Epithelial cell of prostate (primary cell): ENCODE measurements around the gene MRPS34.

ENCODE experiments used
- DNase-seq: peaks from one replicate; pipeline ENCODE4 v3.0.0-alpha.2; 2011; ENCODE audit warnings: low read depth, low spot score
- H3K27ac ChIP-seq: fragments of 450-650 bp; 2 replicates; pipeline ENCODE4 v1.5.1; 2017; ENCODE audit warnings: mild to moderate bottlenecking

The MRPS34 gene

DNA sequence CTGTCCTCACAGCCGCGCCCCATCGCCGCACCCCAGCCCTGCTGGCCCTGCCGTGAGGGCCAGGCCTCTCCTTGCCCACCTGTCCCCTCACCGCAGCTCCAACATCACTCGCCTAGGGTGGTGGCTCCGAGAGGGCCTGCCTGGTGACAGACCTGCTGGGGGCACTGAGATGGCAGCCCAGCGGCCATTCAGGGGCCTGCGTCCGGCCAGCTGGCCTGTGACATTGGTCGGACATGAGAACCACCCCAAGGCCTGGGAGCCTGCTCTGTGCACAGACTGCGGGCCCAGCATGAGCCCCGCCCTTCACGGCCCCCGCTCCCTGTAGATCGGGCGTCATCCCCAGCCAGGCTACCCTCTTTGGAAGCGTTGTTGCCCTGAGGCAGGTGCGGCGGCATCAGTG is 13.4 kb downstream of the MRPS34 start:
- no peak overlapping the region for H3K27ac ChIP-seq
- DNase-seq: no peak

DNA sequence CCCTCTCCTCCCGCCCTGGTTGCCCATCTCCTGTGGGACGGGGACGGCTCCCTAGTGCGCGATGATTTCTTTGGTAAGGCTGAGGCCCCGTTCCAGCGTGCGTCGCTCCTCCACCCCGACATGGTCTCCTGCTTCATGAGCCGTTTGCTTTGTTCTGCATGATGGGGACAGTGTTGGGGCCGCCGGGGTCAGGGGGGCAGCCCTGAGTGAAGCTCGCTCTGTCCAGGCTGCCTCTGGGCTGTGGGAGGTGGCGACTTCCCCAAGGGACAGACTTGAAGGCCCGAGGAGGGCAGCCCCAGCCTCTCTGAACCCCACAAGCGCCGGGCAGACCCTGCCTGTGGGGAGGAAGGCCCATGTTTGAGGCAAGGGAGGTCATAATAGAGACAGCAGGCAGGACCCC is 14.0 kb downstream of the MRPS34 start:
- DNase-seq: no peak

DNA sequence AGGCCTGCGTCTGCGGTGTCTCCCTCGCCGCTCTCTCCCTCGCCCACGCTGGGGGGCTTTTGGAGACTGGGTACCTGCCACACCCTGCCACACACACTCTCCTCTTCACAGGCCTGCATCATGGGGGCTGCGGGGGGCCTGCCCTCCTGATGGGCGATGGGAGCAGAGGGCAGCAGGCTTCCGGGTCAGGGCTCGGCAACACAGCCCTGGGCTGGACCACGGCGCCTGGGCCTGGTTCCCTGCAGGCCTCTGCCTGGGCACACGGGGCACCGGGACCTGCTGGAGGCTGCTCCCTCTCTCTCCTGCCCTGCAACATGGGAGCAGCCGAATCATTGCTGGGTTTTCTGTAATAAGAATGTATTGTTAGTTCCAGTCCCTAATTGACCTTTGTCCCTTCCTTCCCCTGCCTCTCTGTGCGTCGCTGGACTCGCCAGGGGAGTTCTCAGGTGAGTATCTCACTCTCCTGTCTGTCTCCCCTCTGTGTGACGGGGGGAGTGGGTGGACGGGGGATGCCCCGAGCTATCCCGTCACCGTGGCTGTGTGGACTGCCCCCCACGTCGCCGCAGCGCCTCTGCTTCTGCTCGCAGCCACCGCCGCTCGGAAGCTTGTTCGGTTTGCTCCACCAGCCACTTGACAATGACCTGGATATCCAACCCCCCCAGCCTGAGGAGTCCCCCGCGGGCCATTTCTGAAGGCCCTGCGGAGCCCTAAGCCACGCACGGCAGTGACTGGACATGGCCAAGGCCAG is 15.0 kb downstream of the MRPS34 start:
- no peak for DNase-seq
- no peak overlapping the region for H3K27ac ChIP-seq

More for the DNA sequence above, 14.0 kb downstream of the MRPS34 start:
- H3K27ac ChIP-seq: no peak overlapping the region

DNA sequence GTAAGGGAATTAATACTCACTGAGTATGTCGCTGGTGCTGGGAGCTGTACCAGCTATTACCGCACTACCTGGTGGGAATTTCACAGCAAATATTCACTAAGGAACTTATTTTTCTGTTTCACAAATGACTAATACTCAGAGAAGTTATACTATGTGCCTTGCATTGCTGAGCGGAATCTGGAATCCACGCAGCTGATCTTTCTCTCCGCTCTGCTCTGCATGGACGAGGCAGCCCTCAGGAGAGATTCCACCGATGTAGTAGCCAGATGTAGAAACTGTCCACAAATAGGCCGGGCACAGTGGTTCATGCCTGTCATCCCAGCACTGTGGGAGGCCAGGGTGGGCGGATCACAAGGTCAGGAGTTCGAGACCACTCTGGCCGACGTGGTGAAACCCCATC is 18.7 kb downstream of the MRPS34 start:
- DNase-seq: no peak
- peak overlapping the region; percentile 45 for H3K27ac ChIP-seq

DNA sequence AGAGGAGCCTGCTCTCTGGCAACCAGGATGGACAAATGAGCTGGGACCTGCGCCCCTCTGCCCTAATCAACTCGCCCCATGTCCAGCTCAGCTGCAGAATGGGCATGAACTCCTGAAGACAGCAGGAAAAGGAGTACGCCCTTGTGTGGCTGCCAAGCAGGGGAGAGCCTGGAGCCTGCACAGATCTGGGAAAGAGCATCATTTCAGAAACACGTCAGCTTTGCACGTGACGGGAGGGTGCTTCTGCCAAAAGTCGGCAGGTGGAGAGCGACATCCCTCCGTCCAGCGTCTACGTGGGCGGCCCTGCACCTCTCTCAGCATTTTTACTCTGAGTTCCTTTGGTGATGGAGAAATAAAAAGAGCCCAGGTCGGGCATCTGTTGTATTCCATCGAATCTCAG is 20.1 kb downstream of the MRPS34 start:
- no peak for DNase-seq
- H3K27ac ChIP-seq: no peak overlapping the region

DNA sequence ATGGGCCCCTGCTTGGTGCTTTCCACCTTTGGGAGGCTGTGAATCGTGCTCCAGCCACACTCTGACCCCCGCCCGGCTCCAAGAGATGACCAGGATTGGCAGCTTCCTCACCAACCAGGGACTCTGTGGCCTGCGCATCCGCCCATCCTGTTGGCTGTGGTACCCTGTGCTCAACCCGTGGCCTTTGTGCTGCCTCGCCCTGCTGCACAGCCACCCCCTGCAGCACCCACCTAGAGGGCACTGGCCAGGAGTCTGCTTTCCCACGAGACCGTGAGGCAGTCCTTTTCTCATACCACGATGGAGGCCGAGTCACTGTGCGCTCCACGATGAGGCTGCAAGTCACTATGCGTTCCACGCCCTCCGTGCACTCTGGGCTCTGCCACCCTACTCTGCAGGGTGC is 21.0 kb downstream of the MRPS34 start:
- no peak for DNase-seq
- no peak overlapping the region for H3K27ac ChIP-seq

DNA sequence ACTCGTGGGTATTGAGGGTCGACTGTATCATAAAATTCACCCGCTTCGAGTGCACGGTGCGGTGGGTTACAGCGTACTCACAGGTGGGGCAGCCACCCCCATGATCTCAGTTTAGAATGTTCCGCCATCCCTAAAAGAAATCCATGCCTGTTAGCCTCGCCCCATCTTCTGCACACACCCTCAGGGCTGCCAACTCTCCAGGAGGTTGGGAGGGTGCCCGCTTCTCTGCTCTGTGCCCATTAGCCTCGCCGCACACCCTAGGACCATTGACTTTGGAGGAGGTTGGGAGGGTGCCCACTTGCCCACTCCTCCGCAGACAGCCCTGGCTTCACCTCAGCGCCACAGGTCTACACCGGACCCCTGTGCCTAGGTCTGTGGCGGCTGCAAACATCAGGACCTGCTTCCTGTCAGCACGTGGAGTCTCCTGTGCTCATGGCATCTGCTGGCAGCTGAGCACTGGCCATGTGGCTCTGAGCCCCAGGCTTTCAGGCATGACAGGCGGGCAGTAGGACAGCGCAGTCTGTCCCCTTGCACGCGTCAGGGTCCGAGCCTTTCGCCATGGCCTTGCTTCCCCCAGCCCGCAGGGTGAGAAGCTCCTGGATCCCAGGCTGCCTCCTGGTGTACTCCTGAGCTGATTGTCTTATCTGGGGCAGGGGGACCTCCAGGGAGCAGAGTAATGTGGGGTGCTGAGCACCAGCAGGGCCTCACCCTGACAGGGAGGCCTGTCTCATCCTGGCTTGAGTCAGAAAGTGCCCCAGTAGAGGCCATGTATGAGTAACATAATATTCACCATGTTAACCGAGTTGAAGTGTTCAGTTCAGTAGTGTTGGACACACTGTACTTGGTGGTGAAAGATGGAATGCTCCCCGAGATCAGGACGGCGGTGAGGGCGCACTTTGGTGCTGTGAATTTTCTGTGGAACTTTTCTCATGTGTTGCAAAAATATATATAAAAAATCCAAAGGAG is 23.5 kb downstream of the MRPS34 start:
- no peak for DNase-seq

DNA sequence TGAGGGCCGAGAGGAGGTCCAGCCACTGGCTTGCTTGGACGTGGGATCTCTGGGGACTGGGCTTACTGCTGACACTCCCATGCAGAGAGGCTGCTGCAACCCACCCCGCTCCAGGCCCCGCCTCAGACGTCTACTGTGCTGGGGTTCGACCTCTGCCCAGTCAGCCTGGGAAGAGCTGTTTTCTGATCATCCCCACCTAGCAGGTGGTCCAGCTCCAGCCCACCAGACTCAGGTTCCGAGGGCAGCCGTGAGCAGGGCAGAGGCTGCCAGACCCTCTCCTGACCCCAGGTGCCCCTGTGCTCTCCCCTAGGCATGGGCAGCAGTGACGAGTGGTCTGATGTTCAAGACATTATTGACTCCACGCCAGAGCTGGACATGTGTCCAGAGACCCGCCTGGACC is 25.0 kb downstream of the MRPS34 start:
- DNase-seq: no peak

More for the DNA sequence above, 23.5 kb downstream of the MRPS34 start:
- no peak overlapping the region for H3K27ac ChIP-seq

DNA sequence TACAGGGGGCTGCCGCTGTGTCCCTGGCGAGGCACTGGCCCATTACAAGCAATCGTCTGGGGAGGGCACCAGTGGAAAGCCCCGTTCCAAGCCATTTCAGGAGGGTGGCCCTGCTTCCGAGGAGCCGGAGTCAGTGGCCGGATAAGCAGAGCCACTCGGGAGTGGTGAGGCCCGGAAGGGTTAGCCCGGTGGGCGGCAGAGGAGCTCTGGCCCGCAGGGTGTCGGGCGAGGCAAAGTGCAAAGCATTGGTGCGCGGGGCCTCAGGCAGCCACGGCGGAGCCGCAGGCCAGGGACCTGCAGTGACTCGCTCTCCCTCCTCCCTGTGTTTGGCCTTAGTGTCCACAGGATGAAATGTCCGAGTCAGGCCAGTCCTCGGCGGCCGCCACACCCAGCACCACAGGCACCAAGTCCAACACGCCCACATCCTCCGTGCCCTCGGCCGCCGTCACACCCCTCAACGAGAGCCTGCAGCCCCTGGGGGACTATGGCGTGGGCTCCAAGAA is 26.2 kb downstream of the MRPS34 start:
- H3K27ac ChIP-seq: no peak overlapping the region
- no peak for DNase-seq

More for the DNA sequence above, 25.0 kb downstream of the MRPS34 start:
- no peak overlapping the region for H3K27ac ChIP-seq

DNA sequence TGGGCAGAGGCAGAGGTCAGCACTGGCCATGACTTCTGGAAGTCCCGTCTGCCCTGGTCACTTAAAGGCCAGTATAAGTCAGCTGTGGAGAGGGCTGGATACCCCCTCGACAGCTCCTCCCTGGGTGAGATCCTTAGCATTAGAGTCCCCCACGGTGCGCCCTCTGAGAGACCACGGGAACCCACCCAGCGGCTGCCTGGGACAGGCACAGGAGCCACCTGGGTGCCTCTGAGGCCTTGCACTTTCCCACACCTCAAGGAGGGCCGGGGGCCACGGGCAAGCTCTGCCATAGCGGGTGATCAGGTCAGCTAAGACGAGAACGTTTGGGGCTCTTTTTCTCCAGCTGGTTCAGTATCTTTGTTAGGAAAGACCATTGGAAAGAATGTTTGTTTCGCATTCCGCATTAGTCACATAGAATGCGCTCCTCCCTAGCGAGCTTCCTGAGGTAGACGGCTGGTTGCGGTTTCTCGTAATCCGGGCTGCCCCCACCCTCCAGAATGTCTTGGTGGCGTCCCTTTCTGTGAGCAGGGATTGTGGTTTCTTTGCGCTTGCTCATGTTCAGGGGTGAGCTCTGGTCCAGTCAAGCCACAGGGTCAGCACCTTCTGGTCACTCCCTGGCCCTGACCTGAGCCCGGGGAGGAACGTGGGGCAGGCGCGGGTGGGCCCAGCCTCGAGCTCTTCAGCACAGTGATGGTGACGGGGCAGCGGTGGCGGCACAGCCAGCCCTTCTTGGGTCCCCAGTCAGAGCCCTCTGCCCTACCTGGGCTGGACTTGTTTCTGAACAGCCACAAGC is 26.8 kb downstream of the MRPS34 start:
- H3K27ac ChIP-seq: no peak overlapping the region
- no peak for DNase-seq

DNA sequence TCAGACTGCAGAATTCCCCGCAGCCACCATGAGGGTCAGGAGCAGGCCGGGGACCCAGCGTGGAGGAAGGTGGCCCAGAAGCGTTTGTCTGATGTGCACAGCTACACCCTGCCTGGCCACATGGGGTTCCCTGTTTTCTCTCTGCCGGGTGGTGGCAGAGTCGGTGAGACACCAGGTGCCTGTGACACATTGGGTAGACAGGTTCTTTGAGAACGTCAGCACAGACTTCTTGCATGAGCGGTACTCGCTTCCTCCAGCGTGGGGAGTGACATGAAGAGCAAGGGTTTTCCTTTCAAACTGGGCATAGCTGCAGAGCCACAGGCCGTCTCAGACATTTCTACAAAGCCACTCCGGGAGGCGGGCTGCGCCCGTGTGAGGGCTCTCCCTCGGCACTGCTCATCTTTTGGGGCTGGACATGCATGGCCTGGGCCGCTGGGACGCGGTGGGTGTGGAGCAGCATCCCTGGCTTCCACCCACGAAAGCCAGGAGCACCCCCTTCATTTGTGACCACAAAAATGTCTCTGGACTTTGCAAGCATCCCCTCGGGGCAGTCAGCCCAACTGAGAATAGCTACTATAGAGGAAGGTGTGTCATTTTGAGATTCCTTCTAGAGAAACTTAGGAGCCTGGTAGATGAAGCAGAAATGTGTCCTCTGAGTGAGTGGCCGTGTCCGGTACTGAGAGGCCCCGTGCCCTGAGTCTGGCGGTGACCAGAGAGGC is 27.6 kb downstream of the MRPS34 start:
- no peak for DNase-seq
- no peak overlapping the region for H3K27ac ChIP-seq

DNA sequence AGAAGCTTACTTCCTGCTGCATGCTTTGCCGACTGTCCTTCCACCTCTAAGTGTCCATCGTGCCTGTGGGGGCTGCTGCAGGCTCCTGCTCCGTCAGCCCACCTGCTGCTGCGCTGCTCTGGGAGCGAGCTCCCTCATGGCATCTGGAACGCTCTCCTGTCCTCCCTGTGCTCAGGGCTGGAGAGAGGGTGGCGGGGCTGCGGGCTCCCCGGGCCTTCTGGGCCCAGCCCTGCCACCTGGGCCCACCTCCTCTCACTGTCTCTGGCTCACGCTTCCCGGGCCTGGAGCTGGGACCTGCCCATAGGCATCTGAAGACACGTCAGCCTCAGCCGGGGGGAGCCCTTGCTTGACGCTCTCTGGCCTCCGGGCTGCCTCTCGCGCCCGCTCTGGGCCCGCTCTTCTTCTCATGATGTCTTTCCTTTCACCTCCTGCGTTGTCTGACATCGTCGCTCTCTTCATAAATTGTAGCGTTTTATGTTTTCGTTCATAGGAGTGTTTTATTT is 28.5 kb downstream of the MRPS34 start:
- no peak overlapping the region for H3K27ac ChIP-seq

DNA sequence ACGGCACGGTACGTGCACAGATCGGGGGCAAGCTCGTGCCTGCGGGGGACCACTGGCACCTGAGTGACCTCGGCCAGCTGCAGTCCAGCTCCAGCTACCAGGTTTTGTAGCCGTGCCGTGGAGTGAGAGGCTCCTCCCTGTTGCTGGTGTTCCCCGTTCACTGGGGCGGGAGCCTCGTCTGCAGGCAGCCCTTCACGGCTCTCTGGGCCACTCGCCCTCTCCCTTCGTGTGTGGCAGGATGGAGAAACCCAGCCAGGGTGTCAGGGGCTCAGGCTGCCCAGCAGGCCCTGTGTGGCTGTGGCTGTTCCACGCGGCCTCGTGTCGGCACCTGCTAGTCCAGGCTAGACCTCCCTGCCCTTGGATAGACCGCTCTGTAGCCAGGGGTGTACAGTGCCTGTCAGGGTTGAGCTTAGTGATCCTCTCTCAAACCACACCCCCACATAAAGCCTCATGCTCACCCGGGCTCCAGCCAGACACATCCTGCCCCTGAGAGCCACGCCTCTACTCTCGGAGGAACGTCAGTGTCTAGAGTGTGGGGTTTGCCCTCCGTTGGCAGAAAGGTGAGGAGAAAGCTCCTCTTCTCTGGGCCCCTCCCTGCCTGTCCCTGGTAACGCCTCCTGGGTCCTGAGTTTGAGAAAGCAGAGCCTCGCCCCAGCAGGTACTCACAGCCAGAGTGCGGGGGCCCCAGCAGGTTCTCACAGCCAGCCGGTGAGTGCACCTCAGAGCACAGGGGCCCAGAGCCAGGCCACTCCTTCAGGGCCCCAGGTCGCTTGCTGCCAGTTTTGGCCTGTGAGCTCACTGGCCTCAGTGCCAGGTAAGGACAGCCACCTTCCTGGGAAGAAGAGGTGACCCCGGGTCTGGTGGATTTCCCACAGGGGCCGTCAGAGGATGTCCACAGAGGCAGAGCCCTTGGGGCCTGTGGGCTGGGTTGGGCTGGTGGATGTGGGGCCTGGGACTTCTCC is 29.3 kb downstream of the MRPS34 start:
- DNase-seq: no peak
- H3K27ac ChIP-seq: no peak overlapping the region

More for the DNA sequence above, 28.5 kb downstream of the MRPS34 start:
- no peak for DNase-seq

DNA sequence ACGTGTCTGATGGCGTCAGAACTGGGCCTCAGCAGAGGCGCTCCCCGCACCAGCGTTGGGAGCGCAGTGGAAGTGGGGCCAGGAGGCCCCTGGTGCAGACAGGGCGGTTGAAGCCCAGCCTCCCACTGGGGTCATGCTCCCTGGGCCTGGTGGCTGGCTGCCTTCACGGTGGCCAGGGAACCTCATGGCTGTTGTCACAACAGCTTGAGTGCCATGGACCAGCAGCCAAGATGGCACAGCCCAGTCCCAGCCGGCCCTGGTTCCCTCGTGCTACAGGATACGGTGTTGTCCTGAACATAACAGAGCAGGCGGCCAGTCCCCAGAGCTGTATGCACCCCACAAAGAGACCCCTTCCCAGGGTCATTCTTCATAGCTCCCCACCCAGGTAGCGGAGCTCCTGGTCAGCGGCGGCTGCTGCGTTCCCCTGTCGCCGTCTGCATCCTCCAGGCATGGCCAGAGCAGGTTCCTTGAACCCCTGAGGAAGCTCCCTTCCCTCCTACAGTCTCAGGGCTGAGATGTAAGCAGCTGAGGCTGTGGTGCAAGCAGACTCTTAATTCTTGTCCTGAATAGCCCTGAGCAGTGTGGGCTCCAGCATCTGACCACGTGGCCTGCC is 31.3 kb downstream of the MRPS34 start:
- DNase-seq: no peak
- no peak overlapping the region for H3K27ac ChIP-seq

DNA sequence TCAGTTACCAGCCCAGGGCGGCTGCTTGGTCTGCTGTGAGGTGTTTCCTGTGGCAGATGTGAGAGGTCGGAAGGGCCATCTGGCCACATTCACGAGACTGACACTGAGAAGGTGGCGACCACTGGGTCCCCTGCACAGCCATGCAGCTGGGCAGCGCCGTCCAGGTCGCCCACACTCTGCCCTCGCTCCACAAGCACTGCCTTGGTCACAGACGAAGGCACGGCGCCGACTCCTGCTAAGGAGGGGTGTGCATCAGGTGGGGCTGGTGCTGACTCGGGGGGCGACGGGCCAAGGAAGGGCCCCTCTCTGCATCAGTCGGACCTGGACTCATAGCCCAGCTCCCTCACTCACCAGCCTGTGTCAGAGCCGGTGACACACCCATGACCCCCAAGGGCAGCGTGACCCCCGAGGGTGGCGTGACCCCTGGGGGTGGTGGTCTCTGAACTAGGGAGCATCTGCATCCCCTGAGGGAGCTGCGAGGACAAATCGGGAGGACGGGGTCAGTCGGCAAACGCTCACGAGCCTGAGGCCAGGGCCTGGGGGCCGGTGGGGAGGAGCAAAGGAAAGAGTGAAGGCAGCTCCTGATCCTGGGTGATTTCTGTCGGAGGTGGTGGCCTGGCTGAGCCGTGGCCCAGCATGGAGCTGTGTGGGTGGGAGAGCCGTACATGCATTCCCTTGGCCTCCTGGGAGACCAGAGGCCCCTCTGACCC is 32.0 kb downstream of the MRPS34 start:
- DNase-seq: no peak
- no peak overlapping the region for H3K27ac ChIP-seq

DNA sequence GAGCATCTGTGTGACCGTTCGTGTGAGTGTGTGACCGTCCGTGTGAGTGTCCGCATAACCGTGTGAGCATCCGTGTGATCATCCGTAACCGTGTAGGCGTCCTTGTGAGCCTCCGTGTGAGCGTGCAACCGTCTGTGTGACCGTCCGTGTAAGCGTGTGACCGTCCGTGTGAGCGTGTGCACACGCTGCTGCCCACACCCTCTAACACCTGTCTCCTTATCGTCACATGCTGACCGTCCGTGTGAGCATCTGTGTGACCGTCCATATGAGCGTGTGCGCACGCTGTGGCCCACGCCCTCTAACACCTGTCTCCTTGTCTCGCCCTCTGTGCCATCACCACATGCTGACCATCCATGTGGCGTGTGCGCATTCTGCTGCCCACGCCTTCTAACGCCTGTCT is 32.7 kb downstream of the MRPS34 start:
- DNase-seq: no peak

DNA sequence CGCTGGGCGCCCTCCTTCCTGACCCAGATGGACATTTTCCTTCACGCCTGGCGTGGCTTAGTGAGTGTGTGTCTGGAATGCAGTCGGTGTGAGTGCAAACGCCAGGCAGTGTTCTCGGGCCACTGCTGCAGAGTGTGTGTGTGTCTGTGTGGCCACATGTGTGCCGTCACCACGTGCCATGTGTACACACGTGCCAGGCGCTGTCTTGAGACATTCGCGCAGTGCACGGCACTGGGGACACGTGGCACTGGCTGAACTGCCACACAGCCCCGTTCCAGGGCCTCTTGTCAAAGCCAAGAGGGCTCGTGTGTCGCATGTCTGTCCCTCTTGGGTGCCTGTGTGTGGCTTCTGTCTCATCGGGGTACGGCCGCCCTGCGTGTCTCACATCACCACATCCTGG is 38.1 kb downstream of the MRPS34 start:
- no peak overlapping the region for H3K27ac ChIP-seq
- no peak for DNase-seq

More for the DNA sequence above, 32.7 kb downstream of the MRPS34 start:
- no peak overlapping the region for H3K27ac ChIP-seq
